ENCODE measurements around the gene TXNIP.

The TXNIP gene

DNA sequence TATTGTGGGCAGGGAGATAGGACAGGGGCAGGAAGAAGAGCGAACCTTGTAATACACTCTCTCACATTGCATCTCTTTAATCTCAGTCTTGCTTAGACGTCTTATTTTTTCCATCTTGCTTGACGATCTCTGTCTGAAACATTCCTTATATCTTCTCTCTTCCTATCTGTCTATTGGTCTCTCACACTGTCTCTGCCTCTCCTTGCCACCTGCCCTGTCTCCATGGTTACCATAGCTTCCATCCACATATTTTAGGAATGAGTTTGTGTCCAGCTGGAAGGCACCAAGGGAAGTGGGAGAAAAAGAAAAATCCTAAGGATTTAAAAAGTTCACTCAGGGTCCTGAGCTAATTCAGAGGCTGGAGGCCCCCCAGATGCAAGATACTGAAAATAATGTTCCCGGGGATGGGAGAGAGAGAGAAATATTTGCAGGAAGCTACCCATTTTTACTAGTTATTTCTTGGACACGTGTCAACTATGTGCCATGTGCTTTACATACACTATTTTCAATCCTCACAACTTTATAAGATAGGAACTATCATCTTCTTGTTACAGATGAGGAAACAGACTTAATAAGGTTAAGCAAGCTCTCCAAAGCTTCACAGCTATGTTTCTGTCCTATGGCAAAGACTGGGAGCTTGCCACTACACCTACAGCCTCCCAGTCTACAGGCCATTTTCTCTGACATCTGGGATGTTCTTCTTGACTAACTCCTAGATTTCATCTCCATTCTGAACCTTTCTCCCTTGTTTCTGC is 32.9 kb downstream of the TXNIP start:
- DNase-seq (ENCODE audit: low read depth in 3 of 3) = no peak

DNA sequence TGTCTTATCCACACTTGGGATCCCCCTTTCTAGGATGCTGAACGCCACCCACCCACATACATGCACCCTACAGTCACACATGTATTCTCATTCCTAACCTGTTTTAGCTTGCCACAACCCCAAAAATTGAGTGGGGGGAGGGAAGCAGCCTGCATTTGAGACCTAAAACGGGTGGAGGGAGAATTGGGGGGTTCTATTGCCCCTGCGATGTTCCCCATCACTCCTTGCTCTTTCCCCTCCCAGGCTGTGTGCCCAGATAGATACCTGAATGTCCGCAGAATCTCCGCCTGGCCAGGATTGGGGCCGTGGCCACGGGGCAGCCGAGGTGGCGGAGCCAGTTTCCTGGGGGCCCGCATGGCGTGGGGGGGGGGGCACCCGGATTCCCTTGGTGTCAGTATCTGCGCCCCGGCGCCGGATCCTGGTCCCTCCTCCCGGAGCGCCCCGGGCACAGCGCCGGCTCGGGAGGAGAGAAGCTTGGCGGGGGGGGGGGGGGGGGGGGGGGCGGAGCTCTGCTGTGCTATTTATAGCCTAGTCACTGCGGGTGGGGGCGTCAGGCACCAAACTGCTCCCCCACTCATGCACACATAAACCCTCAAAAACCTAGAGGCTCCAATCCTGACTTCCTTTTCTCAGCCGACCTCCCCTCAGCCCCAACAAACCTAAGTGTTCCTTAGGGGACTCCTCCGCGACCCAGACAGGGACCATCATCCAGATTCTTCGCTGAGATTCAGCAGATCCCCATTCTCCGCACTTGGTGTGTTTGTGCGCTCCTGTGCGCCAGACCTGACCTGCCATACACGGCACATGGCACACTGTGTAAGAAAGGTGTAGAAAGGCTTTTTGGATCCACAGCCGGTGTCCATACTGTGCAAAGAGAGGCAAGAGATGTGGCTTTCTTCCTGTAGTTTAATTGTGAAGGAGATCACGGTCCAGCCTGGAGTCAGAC is 33.9 kb downstream of the TXNIP start:
- peak in 1 of 3 experiments; percentile 37 for DNase-seq (ENCODE audit: low read depth in 3 of 3)

DNA sequence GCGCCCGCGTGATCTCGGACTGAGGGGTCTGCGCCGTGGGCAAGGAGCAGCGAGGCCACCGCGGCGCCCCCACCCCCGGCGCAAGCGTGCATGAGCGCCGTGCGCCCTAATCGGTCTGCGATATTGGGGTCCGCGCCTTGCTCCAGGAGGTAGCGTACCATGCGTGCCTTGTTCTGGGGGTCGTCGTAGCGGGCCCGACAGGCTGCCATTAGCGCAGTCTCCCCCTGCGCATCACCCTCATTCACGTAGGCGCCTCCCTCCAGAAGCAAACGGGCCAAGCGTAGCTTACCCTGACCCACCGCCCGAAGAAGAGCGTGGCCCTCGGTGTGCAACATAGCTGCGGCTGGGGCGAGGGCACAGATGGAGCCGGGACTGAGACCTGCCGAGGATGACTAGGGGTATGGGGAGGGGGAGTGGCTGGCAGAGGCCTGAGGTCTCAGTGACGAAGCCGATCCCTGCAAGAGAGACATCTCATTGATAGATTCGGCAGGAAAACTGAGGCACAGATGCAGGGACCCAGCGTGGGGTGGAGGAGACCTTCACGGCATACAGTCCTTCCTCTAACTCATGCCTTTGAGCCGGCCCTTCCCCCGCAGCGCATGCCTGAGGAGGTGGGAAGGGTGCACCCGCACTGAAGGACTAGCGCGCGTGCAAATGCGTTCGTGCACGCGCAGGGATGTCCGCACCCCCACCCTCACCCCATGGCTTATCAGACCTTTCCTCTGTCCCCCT is 34.8 kb downstream of the TXNIP start:
- DNase-seq (ENCODE audit: low read depth in 3 of 3) = peak; percentile 30 to 70 (median 41)

DNA sequence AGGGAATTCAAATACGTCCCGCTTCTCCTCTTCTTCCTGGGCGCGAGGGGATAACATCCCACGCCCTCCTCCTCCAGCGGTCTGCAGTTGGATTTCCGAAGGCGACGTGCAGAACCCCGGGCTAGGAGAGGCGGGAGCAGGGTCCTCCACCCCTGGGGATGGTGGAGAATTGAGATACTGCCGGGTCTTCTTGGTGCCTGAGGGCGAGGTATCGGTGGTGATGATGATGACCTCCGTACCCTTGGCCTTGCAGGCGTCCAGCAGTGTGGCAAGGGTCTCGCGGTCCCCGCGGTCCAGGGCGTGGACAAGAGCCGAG is 35.3 kb downstream of the TXNIP start:
- no peak for DNase-seq (ENCODE audit: low read depth in 3 of 3)

DNA sequence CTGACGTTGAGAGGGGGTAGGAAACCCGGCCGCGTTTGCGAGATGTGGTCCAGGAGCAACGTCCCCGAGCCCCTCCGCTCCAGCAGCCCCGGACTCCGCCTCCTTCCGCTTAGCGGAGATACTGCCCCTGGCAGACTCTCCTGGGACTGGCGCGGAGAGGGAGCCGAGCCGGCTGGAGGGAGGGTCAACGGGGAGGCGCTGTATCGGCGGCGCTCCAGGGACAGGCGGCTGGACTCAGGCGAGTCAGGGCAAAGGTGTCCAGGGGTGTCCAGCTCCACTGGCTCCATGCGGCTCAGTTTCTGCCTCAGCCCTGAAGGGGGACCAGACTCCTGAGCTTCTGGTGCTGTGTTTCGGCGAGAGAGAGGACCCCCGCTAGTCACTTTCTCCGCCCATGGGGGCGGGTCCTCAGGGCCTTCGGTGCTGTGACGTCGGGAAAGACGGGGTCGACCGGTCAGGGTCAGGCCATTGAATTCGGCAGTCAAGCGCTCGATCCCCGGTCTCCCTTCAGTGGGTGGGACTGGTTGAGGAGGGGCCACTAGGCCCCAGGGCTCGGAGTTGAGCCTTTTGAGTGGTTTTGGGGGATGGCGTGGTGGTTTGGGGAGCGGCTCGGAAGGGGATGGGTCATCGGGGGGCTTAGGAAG is 35.8 kb downstream of the TXNIP start:
- DNase-seq (ENCODE audit: low read depth in 3 of 3) = peak in 1 of 3 experiments; percentile 48

DNA sequence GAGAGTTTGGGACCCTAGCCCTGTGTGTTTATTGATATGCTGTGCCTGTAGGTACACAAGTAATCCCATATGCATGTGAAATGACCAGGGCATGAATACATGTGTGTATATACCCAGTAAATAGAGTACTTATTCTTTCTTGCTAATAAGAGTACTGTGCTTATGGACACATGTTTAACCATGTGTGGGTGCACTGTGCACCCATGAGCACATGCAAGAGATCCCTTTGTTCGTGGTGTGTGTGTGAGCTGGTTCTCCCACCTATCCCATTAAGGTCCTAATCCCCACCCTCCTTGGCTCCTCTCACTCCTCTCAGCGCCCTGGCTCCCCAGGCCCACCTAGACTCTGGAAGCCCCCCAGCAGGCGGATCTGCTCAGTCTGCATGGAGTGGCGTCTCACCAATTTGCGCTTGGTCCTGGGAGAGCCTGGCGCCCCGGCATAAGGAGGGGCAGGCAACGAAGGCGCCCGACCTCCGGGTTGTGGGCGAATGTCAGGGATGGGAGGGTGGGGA is 36.4 kb downstream of the TXNIP start:
- no peak for DNase-seq (ENCODE audit: low read depth in 3 of 3)

DNA sequence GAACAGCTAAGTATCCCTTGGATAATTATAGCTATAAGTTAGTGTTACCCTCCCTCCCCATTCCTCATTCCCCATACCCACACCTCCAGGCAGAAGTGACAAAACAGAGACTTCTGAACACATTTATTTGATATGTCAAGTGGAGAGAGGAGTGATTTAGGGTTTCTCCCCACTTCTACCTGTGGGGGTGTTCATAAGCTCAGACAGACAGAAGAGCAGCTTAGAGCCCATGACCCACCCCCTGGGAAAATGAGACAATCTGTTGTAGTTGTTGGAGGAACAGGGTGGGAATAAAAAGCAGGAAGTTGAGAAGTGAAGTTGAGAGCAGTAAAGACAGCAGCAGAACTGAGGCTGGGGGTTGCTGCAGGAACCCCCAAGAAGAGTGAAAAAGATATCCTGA is 37.0 kb downstream of the TXNIP start:
- no peak for DNase-seq (ENCODE audit: low read depth in 3 of 3)

DNA sequence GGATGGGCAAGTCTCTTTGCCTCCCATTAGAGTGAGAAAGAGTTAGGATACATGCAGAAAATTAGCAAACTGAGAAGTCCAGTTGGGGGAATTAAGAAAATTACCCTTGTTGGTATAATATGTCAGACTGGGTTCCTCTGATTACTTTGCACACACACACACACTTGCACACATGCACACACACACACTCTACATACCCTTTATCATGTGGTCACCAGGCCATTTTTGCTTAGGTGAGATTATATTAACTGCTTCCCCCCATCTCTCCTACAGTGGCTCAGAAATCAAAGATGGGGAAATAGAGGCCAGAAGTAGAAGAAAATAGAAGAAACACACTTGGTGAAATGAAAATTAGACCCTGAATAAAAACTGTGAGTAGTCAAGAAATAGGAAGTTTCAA is 37.6 kb downstream of the TXNIP start:
- DNase-seq (ENCODE audit: low read depth in 3 of 3) = no peak

DNA sequence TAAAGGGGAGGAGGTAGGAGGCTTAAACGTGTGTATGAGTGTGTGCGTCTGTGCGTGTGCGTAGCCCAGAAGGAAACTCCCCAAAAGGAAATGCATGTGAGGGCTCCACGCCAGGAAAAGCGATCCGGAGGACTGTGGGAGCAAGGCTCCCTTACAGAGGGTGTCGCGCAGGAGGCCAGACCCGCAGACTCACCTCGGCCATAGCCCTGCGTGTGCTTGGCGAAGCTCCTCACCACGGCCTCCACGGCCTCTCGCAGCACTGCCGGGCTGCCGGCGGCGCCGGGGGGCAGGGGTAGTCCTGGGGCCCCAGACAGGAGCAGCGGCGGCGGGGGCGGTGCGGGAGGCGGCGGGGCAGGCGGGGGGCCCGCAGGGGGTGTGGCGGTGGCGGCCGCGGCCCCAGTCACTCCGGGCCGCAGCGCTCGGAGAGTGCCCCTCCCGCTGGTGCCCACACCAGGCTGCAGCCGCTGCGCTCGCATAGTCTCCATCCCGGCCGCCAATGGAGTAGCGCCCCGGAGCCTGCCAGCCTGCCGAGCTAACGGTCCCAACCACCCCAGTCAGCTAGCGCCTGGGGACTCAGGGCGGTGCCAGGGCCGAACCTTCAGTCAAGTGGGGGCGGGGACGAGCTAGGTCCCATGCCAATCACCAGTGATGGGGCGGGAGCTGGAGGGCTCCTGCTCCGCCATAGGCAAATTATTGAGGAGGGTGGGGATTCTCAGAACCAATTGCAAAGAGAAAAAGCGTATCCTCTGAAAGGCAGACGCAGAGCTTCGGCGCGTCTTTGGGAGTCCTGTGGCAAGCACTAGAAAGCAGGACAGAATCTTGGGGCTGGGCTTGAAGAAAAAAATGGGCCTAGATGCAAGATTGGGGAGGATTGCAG is 38.7 kb downstream of the TXNIP start, which contains the start of gene LIX1L:
Gene LIX1L (minus strand): TSS at position 575 of the 877 bp plus-strand sequence. CDS start 90 bp downstream, at position 485.
- peak; percentile 87 to 95 (median 92) for DNase-seq (ENCODE audit: low read depth in 3 of 3)

DNA sequence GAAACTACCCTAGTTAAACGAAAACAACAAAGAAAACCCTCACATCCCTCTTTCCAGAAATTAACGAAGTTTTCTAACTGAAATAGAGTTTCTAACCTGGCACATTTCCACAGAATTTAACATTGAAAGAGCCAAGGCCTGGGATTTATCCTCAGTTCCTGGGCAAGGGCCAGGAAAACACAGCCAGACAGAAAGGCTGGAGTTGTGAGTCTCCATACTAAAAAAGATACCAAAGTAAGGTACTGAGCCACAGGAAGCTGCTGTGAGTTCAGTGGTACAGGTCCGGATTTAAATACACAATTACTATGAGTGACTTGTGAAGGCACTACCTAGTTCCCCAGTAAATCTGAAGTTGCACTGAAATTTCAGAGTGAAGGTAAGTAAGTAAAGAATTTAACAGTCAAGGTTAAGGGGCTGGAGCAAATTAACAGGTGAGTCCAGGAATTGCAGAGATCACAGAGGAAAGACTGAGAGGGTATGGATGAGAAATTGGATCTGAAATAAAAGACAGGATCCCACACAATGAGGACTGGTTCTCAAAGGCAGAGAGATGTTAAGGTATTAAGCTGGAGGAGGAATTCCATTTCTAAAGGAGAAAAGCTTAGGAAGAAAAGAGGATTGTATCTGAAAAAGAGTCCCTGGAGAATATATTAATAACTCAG is 39.5 kb downstream of the TXNIP start:
- no peak for DNase-seq (ENCODE audit: low read depth in 3 of 3)

DNA sequence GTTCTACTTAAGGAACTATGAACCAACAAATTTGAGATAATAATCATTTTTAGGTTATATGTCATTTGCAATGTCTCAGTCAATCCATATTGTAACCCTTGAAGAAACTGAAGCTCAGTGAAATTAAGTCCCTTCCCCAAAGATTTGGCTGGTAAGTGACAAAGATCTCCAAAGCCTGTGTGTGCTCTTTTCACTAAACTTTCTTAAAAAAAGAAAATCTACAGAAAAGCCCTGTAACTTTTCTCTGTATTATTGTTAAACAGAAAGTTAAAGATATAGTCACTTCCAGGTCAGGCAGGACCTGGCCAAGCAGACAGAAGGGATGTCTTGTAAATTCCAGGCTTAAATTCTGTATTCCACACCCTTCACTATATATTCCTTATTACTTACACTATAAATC is 40.0 kb downstream of the TXNIP start:
- DNase-seq (ENCODE audit: low read depth in 3 of 3) = no peak

DNA sequence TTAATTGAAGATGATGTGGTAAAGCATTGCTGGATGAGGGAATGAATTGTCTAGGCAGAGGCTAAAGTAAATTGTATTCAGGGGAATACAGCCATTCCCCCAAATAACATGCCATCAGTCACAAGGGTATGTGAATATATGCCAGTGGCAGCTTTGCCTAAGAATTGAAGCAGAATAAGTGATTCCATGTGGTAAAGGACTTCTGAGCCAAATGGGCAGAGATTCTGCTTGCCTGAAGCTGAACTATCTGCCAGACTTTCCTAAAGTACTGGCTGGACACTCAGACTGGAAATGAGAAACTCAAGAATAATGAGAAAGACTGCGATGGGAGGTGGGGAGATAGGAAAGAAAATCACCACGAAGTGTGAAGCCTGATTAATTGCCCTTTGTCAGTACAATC is 40.9 kb downstream of the TXNIP start:
- DNase-seq (ENCODE audit: low read depth in 3 of 3) = no peak

DNA sequence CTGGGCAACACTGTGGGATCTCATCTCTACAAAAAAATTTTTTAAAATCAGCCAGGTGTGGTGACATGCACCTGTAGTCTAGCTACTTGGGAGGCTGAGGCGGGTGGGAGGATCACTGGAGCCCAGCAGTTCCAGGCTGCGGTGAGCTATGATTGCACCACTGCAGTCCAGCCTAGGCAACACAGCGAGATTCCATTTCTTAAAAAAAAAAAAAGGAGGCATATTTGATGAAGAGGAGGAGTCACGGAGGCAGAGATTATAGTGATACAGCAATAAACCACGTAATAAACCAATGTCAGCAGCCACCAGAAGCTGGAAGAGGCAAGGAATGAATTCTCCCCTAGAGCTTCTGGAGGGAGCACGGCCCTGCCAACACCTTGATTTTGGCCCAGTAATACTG is 42.5 kb downstream of the TXNIP start:
- no peak for DNase-seq (ENCODE audit: low read depth in 3 of 3)

DNA sequence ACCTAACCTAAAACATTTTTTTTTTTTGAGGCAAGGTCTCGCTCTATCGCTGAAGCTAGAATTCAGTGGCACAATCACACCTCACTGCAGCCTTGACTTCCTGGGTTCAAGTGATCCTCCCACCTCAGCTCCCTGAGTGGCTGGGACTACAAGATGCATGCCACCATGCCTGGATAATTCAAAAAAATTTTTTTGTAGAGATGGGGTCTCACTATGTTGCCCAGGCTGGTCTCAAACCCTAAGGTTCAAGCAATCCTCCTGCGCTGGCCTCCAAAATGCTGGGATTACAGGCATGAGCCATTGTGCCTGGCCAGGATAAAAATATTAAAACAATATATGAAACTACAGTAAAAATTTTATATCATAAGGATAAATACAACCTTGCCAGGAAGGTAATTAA is 43.5 kb downstream of the TXNIP start:
- DNase-seq (ENCODE audit: low read depth in 3 of 3) = no peak

DNA sequence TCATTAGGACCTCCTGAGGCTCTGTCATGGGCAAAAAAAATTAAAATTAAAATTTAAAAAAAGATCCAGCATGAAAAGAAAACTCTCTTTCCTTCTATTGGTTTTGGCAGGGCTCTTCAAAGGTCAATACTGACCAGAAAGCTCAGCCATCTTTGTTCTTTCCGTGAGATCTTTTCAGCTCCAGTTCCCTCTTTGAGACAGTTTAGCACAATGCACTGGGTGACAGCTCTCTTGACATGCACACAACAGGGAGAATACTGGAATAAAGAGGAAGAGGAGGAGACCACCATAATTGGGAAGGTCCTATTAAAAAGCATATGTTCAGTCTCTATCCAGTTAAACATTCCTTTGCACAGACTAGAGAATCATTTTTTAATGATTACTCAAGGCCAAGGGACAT is 44.9 kb downstream of the TXNIP start:
- no peak for DNase-seq (ENCODE audit: low read depth in 3 of 3)

DNA sequence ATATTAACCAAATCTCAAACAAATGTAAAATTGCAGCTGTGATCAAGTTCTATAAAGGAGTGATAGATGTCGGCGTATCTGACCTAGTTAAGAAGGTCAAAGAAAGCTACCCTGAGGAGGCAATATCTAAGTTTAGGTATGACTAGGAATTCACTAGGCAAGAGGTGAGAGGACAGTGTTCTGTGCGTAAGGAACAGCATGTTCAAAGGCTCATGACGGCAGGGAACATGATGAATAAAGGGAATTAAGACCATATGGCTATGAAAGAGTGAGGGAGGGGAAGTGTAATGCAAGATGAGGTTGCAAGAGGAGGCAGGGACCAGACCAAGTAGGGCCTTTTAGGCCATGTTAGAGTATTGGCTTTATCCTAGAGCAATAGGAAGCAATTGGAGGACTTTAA is 47.2 kb downstream of the TXNIP start:
- DNase-seq (ENCODE audit: low read depth in 3 of 3) = no peak

DNA sequence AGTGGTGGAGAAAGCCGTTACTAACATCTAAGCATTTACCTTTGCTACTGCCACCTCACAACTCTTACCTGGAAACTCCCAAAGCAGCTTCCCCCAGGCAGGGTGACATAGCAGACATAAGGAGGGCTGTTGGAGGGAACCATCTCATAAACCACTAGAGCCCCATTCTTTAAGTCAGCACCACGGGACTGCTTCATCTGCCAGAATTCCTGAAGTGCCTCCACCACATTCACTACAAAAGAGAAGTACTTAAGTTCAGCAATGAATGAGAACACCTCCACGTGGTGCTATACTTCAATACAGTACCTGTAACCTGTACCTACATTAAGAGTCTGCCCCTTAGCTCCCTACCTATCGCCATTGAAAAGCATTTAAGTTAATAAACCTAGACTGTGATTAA is 48.8 kb downstream of the TXNIP start:
- no peak for DNase-seq (ENCODE audit: low read depth in 3 of 3)

DNA sequence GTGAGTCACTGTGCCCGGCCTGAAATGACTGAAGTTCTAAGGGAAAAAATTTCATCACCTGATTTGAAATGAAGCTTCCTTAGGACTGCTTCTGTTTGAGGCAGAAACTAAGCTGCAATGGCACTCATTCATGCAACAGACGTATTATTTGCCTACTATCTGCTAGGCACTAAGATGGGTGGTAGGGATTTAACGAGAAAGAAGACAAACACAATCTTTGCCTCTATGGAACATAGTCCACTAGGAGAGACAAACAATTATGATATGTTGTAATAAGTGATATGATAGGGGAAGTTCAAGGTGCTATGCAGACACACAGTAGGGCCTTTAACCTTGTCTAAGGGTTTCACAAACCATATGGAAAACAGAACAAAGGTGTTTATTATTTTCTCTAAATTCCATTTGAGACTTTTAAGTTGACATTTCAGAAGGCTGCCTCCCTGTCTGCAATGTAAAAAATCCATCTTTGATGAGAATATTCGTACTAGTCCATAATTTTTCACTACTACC is 49.8 kb downstream of the TXNIP start:
- no peak for DNase-seq (ENCODE audit: low read depth in 3 of 3)

DNA sequence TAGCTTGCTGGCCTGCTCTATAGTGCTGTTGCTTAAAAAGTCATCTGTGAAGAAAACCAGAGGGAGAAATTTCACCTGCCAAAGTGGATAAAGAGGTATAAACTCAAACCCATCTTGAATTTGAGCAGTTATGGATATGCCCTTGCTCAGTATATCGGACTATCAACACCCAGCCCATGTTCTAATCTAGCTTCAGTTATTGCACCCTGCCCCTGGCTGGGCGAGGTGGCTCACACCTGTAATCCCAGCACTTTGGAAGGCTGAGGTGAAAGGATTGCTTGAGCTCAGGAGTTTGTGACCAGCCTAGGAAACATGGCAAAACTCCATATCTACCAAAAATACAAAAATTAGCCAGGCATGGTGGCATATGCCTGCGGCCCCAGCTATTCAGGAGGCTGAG is 51.8 kb downstream of the TXNIP start:
- no peak for DNase-seq (ENCODE audit: low read depth in 3 of 3)

DNA sequence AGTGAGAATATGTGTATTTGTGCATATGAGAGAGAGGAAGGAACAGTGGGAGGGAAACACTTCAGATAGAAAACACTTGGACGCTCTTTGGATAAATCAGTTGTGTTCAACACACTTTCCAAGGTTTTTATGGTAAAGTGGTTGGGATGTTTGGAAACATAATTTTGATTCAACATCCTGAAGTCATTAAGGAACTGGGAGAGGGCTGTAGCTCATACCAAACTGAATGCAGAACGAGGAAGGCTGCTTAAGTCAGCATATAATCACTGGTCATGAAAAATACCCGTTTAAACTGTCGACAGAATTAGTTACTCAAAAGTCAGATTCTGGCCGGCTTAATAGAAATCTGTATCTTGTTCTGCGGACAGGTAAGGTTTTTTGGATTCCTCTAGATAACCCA is 53.5 kb downstream of the TXNIP start:
- DNase-seq (ENCODE audit: low read depth in 3 of 3) = no peak

All from stimulated activated CD4-positive, alpha-beta T cell treated with anti-CD3 and anti-CD28 coated beads, TNF-alpha, amount 100 ng/mL, for 24 hours (primary cell).